ENCODE measurements around the gene KCNK5. TPM values are rescaled to one million over a fixed set of nuclear protein-coding genes. Genes with fewer than 3 reads are reported as not detected.
A peak's percentile ranks its signal among the peaks of the same experiment; 100 is the strongest.

The KCNK5 gene
- total RNA-seq, 1 donor from 2014 or later, result 42.6 TPM

GRCh38 chr6:39197922-39198500 is 31.3 kb downstream of the KCNK5 start:
- H3K27me3 Mint-ChIP-seq (ENCODE audit: low read depth), result no peaks in the 10 kb centered on the region
- intact Hi-C loops (cut with micrococcal nuclease), result no loop called here
- no peak for DNase-seq (ENCODE audit: low spot score)
- H3K4me1 Mint-ChIP-seq (ENCODE audit: low read depth), result peaks cover 35% of the 10 kb centered on the region
- no peak overlapping the region for H3K4me3 Mint-ChIP-seq (ENCODE audit: low read depth)
- no peaks in the 10 kb centered on the region for H3K9me3 Mint-ChIP-seq
- peak overlapping the region; percentile 51 for H3K27ac Mint-ChIP-seq
- H3K36me3 Mint-ChIP-seq (ENCODE audit: low read depth), result peaks cover 68% of the 10 kb centered on the region

DNA sequence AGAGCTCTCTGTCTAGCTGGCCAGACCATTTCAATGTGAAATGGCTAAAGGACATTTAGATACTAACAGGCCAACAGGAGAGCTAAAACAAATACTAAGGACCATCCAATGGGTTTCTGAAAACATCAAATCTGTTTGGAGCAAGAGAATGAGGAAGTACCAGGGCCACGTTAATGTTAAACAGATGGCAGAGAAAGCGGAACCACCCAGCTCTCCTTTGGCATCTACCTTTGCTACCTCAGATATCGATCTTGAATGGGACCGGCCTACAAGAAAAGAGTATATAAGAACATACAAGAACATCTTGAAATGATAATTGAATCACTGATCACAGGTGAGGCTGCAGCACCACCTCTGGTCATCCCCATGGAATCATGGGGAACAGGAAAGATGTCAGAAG is 31.8 kb downstream of the KCNK5 start:
- Mint-ChIP-seq H3K27me3 (ENCODE audit: low read depth) (no peaks in the 10 kb centered on the region), H3K9me3 (no peaks in the 10 kb centered on the region), H3K4me3 (ENCODE audit: low read depth) (no peak overlapping the region), H3K36me3 (ENCODE audit: low read depth) (peaks cover 69% of the 10 kb centered on the region), H3K27ac (peak overlapping the region; percentile 51), H3K4me1 (ENCODE audit: low read depth) (peaks cover 32% of the 10 kb centered on the region)
- DNase-seq (ENCODE audit: low spot score), result no peak
- intact Hi-C loops (cut with micrococcal nuclease), result no loop called here

DNA sequence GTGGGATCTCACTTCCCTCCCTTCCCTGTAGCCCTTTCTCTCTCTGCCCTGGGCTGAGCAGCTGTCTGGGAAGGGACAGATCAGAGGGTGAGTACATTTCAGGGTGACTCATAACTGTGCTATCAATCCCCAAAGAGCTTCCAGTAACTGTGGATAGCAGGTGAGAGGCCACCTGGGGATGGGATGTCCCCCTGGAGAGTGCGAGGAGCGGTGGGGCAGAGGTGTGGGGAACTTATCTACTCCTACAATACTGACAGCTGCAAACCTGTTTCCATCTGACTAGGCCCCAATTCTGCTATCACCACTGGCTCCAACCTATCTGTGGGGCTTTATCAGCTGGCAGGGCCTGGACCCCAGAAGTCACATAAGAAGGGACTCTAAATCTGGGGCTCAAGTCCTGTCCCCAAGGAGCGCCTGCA is 32.6 kb downstream of the KCNK5 start:
- H3K36me3 Mint-ChIP-seq (ENCODE audit: low read depth), result peaks cover 70% of the 10 kb centered on the region
- intact Hi-C loops (cut with micrococcal nuclease), result no loop called here
- H3K9me3 Mint-ChIP-seq, result no peaks in the 10 kb centered on the region
- no peak for DNase-seq (ENCODE audit: low spot score)
- H3K4me3 Mint-ChIP-seq (ENCODE audit: low read depth), result no peak overlapping the region
- peak overlapping the region; percentile 33 for H3K27ac Mint-ChIP-seq
- H3K27me3 Mint-ChIP-seq (ENCODE audit: low read depth), result no peaks in the 10 kb centered on the region
- H3K4me1 Mint-ChIP-seq (ENCODE audit: low read depth), result peaks cover 32% of the 10 kb centered on the region

DNA sequence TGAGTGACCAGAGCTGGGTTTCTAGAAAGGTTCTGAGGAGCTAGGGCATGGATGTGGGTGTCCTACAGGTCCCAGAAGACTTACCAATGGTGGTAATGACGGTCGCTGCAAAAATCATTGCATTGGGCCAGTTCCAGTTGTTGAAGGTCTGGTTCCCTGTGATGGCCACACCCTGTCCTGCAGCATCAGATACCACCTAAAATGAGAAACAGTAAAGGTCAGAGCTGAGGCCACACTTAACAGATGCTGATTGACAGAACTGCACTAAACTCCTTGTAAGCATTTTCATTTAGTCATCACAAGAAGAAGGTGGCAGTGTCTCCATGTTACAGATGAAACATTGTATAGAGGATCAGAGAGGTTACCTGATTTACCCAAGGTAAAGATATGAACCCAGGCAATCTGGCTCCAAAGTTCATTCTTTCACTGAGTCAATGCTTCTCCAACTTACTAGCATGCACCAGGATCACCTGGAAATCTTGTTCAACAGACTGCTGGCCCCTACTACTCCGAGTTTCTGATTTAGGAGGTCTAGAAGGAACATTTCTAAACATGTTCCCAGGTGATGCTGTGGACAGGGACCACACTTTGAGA is 33.4 kb downstream of the KCNK5 start:
- no peaks in the 10 kb centered on the region for H3K27me3 Mint-ChIP-seq (ENCODE audit: low read depth)
- H3K9me3 Mint-ChIP-seq, result no peaks in the 10 kb centered on the region
- H3K36me3 Mint-ChIP-seq (ENCODE audit: low read depth), result peaks cover 77% of the 10 kb centered on the region
- DNase-seq (ENCODE audit: low spot score), result no peak
- H3K4me1 Mint-ChIP-seq (ENCODE audit: low read depth), result peaks cover 32% of the 10 kb centered on the region
- no peak overlapping the region for H3K4me3 Mint-ChIP-seq (ENCODE audit: low read depth)
- no peak overlapping the region for H3K27ac Mint-ChIP-seq
- intact Hi-C loops (cut with micrococcal nuclease), result no loop called here

DNA sequence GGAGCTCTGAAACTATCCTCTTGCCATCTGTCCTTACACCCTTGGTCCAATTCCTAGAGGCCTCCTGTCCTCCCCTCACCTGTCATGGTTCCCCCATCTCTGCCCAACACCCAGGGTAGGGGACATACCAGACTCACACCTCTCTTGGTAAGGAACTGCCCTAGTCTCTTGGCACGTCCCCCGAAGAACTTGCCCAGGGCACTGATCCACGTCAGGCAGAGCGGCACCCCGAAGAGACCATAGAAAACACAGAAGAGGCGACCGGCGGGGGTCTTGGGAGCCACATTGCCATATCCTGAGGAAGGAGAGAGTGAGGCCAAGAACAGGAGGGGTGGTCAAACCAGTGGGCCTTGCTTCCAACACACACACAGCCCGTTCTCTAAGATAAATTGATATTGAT is 34.8 kb downstream of the KCNK5 start:
- peaks cover 38% of the 10 kb centered on the region for H3K4me1 Mint-ChIP-seq (ENCODE audit: low read depth)
- H3K36me3 Mint-ChIP-seq (ENCODE audit: low read depth), result peaks cover 83% of the 10 kb centered on the region
- H3K27ac Mint-ChIP-seq, result no peak overlapping the region
- no peak overlapping the region for H3K4me3 Mint-ChIP-seq (ENCODE audit: low read depth)
- H3K9me3 Mint-ChIP-seq, result no peaks in the 10 kb centered on the region
- no peaks in the 10 kb centered on the region for H3K27me3 Mint-ChIP-seq (ENCODE audit: low read depth)
- intact Hi-C loops (cut with micrococcal nuclease), result no loop called here
- no peak for DNase-seq (ENCODE audit: low spot score)

GRCh38 chr6:39193201-39193791 is 36.0 kb downstream of the KCNK5 start:
- Mint-ChIP-seq H3K4me1 (ENCODE audit: low read depth) (peaks cover 42% of the 10 kb centered on the region), H3K27ac (peak overlapping the region; percentile 38), H3K36me3 (ENCODE audit: low read depth) (peaks cover 88% of the 10 kb centered on the region), H3K27me3 (ENCODE audit: low read depth) (no peaks in the 10 kb centered on the region), H3K4me3 (ENCODE audit: low read depth) (no peak overlapping the region), H3K9me3 (no peaks in the 10 kb centered on the region)
- intact Hi-C loops (cut with micrococcal nuclease), result no loop called here
- no peak for DNase-seq (ENCODE audit: low spot score)

GRCh38 chr6:39192736-39193135 is 36.5 kb downstream of the KCNK5 start:
- H3K27me3 Mint-ChIP-seq (ENCODE audit: low read depth), result no peaks in the 10 kb centered on the region
- no peak for DNase-seq (ENCODE audit: low spot score)
- peaks cover 39% of the 10 kb centered on the region for H3K4me1 Mint-ChIP-seq (ENCODE audit: low read depth)
- peaks cover 88% of the 10 kb centered on the region for H3K36me3 Mint-ChIP-seq (ENCODE audit: low read depth)
- H3K27ac Mint-ChIP-seq, result no peak overlapping the region
- intact Hi-C loops (cut with micrococcal nuclease), result no loop called here
- H3K4me3 Mint-ChIP-seq (ENCODE audit: low read depth), result no peak overlapping the region
- no peaks in the 10 kb centered on the region for H3K9me3 Mint-ChIP-seq

- no peak overlapping the region for H3K4me3 Mint-ChIP-seq (ENCODE audit: low read depth)
- H3K27me3 Mint-ChIP-seq (ENCODE audit: low read depth), result no peaks in the 10 kb centered on the region
- no peaks in the 10 kb centered on the region for H3K9me3 Mint-ChIP-seq
- no peak overlapping the region for H3K27ac Mint-ChIP-seq
- H3K4me1 Mint-ChIP-seq (ENCODE audit: low read depth), result peaks cover 27% of the 10 kb centered on the region
- intact Hi-C loops (cut with micrococcal nuclease), result no loop called here
- peaks cover 86% of the 10 kb centered on the region for H3K36me3 Mint-ChIP-seq (ENCODE audit: low read depth)
- DNase-seq (ENCODE audit: low spot score), result no peak
These were observed 37.9 kb downstream of the KCNK5 start for GRCh38 chr6:39191236-39191930.

GRCh38 chr6:39190545-39191235 is 38.6 kb downstream of the KCNK5 start:
- Mint-ChIP-seq H3K9me3 (no peaks in the 10 kb centered on the region), H3K36me3 (ENCODE audit: low read depth) (peaks cover 85% of the 10 kb centered on the region), H3K27me3 (ENCODE audit: low read depth) (no peaks in the 10 kb centered on the region), H3K27ac (no peak overlapping the region), H3K4me1 (ENCODE audit: low read depth) (peaks cover 27% of the 10 kb centered on the region), H3K4me3 (ENCODE audit: low read depth) (no peak overlapping the region)
- DNase-seq (ENCODE audit: low spot score), result no peak
- intact Hi-C loops (cut with micrococcal nuclease), result no loop called here

DNA sequence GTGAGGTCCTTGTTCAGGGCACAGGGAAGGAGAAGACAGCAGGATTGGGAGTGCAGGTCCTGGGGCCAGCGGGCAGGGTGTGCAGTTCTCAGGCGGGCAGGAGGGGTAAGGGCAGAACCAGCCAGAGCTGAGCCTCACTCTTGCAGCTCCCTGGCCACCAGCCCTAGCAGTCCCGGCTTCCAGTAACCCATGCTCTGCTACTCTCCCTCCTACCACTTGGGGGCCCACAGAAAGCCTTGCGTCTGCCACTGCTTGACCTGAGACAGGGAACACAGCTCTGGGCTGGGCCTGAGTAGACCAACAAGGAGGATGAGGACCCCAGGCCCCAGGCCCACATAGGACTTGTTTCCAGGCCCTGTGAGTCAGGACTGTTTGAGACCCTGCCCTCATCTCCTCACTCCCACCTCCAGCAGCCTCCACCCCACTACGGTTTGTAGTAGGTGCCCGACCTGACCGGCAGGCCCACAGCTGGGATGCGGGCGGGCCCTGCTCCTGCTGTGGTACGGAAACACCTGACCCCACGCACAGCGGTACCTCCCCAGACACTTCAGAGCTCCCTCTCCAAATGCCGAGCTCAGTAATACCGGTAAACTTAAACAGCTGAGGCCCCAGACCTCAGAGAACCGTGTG is 39.2 kb downstream of the KCNK5 start:
- intact Hi-C loops (cut with micrococcal nuclease), result loop anchor here (5.0 kb wide), 1 partner anchor 37 kb away; the partner anchor contains the start of gene KCNK5
- Mint-ChIP-seq H3K27me3 (ENCODE audit: low read depth) (no peaks in the 10 kb centered on the region), H3K27ac (no peak overlapping the region), H3K4me1 (ENCODE audit: low read depth) (peaks cover 28% of the 10 kb centered on the region), H3K4me3 (ENCODE audit: low read depth) (no peak overlapping the region), H3K9me3 (no peaks in the 10 kb centered on the region), H3K36me3 (ENCODE audit: low read depth) (peaks cover 88% of the 10 kb centered on the region)
- no peak for DNase-seq (ENCODE audit: low spot score)

DNA sequence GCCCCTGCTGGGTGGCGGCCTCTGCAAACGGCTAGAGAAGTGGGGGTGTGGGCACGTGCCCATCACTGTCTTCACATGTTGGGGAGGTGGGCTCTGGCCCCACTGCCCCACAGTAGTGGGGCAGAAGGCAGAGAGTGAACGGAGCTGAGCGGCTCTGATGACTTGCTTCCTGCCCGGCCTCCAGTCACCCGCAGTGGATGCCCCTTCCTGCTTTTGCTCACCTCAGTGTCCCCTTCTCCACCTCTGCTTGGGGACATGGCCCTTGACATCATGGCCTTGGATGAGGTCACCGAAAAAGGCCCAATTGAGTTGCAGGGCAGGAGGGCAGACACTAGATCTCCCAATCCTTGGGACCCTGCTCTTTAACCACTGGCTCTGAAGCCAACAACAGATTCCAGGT is 40.1 kb downstream of the KCNK5 start:
- no peaks in the 10 kb centered on the region for H3K9me3 Mint-ChIP-seq
- no peaks in the 10 kb centered on the region for H3K27me3 Mint-ChIP-seq (ENCODE audit: low read depth)
- DNase-seq (ENCODE audit: low spot score), result no peak
- H3K27ac Mint-ChIP-seq, result peak overlapping the region; percentile 72
- peaks cover 23% of the 10 kb centered on the region for H3K4me1 Mint-ChIP-seq (ENCODE audit: low read depth)
- intact Hi-C loops (cut with micrococcal nuclease), result loop anchor here (5.0 kb wide), 1 partner anchor 38 kb away; the partner anchor contains the start of gene KCNK5
- H3K36me3 Mint-ChIP-seq (ENCODE audit: low read depth), result peaks cover 88% of the 10 kb centered on the region
- H3K4me3 Mint-ChIP-seq (ENCODE audit: low read depth), result no peak overlapping the region

DNA sequence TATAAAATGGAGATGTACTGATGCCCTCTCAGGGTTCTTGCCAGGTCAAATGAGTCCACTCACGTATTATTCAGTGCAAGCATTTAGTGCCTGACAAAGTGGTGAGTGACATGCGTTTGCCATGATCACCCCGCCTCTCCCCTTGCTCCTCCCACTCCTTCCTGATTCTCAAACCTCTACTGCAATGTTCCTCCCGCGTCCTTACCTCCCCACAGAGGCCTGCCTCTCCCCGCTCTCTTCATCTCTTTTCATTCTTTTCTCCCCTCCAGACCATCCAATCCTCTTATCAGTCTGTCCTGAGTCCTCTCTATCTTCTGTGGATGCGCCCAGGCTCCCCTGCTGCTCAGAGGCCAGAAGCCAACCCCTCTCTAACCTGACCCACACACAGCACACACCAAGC is 40.7 kb downstream of the KCNK5 start:
- Mint-ChIP-seq H3K9me3 (no peaks in the 10 kb centered on the region), H3K4me3 (ENCODE audit: low read depth) (no peak overlapping the region), H3K27me3 (ENCODE audit: low read depth) (no peaks in the 10 kb centered on the region), H3K27ac (peak overlapping the region; percentile 72), H3K4me1 (ENCODE audit: low read depth) (peaks cover 23% of the 10 kb centered on the region), H3K36me3 (ENCODE audit: low read depth) (peaks cover 88% of the 10 kb centered on the region)
- DNase-seq (ENCODE audit: low spot score), result no peak
- intact Hi-C loops (cut with micrococcal nuclease), result loop anchor here (5.0 kb wide), 1 partner anchor 39 kb away; the partner anchor contains the start of gene KCNK5
